GM12878 (cell line): ENCODE data around the gene SNN.

Experiments used
- ATF2 ChIP-seq: IDR thresholded peaks from 2 replicates; pipeline ENCODE4 v1.6.1; 2012; ENCODE audit warnings: low read length, inconsistent platforms
- CHD2 ChIP-seq: IDR thresholded peaks from 2 replicates; pipeline ENCODE4 v1.6.1; 2011; ENCODE audit warnings: low read depth, low read length, improper control_type of control experiment, borderline replicate concordance
- CTCF ChIP-seq, 3 experiments: IDR thresholded peaks in 2 of 3; conservative IDR thresholded peaks in 1 of 3; 2 replicates each; pipeline ENCODE4 v1.5.1; 2011; ENCODE audit warnings: low read depth in 3 of 3, low read length in 3 of 3, mild to moderate bottlenecking in 3 of 3, control low read depth in 2 of 3, moderate library complexity in 2 of 3, inconsistent platforms in 1 of 3, mixed read lengths in 1 of 3; ENCODE audit not compliant: control insufficient read depth in 2 of 3, insufficient read depth in 1 of 3; ENCODE audit errors: extremely low read depth in 1 of 3
- HDAC6 ChIP-seq: fragments of 200-600 bp; sonication (generic); IDR thresholded peaks from one replicate; pipeline ENCODE4 v1.8.0; 2017; ENCODE audit warnings: antibody characterized with exemption; ENCODE audit not compliant: unreplicated experiment
- MYC ChIP-seq: IDR thresholded peaks from 2 replicates; pipeline ENCODE4 v1.6.1; 2011; ENCODE audit warnings: mild to moderate bottlenecking, low read length, moderate library complexity, inconsistent platforms; ENCODE audit not compliant: insufficient read depth, insufficient replicate concordance, insufficient read length, severe bottlenecking
- PAX5 ChIP-seq: IDR thresholded peaks from 2 replicates; pipeline ENCODE4 v1.6.1; 2011; ENCODE audit warnings: low read depth, low read length, borderline replicate concordance
- POLR2AphosphoS5 ChIP-seq: IDR thresholded peaks from 2 replicates; pipeline ENCODE4 v1.6.1; 2011; ENCODE audit warnings: mild to moderate bottlenecking, low read length, inconsistent platforms
- SRF ChIP-seq, 2 experiments: IDR thresholded peaks; 2 replicates each; pipeline ENCODE4 v1.6.1; 2011; ENCODE audit warnings: low read depth in 2 of 2, low read length in 2 of 2, mild to moderate bottlenecking in 1 of 2, moderate library complexity in 1 of 2
- TAF1 ChIP-seq: IDR thresholded peaks from 2 replicates; pipeline ENCODE4 v1.6.1; 2011; ENCODE audit warnings: mild to moderate bottlenecking, low read depth, low read length, borderline replicate concordance

GRCh38 chr16:11675561-11676511 lies 7.6 kb downstream of the SNN start:
- TF ChIP-seq CTCF (IDR thresholded peaks at IDR 0.05 in 2 of 3, conservative IDR thresholded peaks at IDR 0.05 in 1 of 3; ENCODE audit: control insufficient read depth in 2 of 3, extremely low read depth in 1 of 3, insufficient read depth in 1 of 3, low read depth in 3 of 3, low read length in 3 of 3) (no peak), ATF2 (no peak), SRF (IDR thresholded peaks at IDR 0.05; ENCODE audit: low read depth in 2 of 2, low read length in 2 of 2) (no peak), MYC (no peak), CHD2 (no peak), TAF1 (no peak), PAX5 (no peak), POLR2AphosphoS5 (no peak), HDAC6 (no peak)
